Osteoblast (primary cell): ENCODE data around the gene FDPS. TPM values are rescaled to one million over a fixed set of nuclear protein-coding genes. Genes with fewer than 3 reads are reported as not detected.

Source experiments
- DNase-seq: peaks from one replicate; pipeline ENCODE4 v3.0.0; 2011; ENCODE audit warnings: low spot score, mixed read lengths; ENCODE audit not compliant: insufficient read length; ENCODE audit errors: missing footprints
- H2AFZ ChIP-seq: 2 replicates; pipeline ENCODE4 v1.6.0; 2011; ENCODE audit warnings: mild to moderate bottlenecking, low read length
- H3K27ac ChIP-seq: 2 replicates; pipeline ENCODE4 v1.5.1; 2011; ENCODE audit warnings: mild to moderate bottlenecking, low read depth, low read length, moderate library complexity
- H3K27me3 ChIP-seq: 2 replicates; pipeline ENCODE4 v1.6.0; 2012; ENCODE audit warnings: mild to moderate bottlenecking, control low read depth, inconsistent platforms, low read length, moderate library complexity; ENCODE audit not compliant: insufficient read depth
- H3K36me3 ChIP-seq: 2 replicates; pipeline ENCODE4 v1.5.1; 2011; ENCODE audit warnings: mild to moderate bottlenecking, low read length, control low read depth, moderate library complexity; ENCODE audit not compliant: insufficient read depth
- H3K4me1 ChIP-seq: 2 replicates; pipeline ENCODE4 v1.5.1; 2011; ENCODE audit warnings: mild to moderate bottlenecking, low read length, control low read depth, moderate library complexity; ENCODE audit not compliant: insufficient read depth
- H3K4me2 ChIP-seq: 2 replicates; pipeline ENCODE4 v1.6.0; 2011; ENCODE audit warnings: mild to moderate bottlenecking, low read length; ENCODE audit not compliant: insufficient read depth
- H3K4me3 ChIP-seq: fragments of 200-600 bp; sonication (generic); 3 replicates; pipeline ENCODE4 v1.5.1; 2012; ENCODE audit warnings: mild to moderate bottlenecking, low read length, inconsistent platforms; ENCODE audit not compliant: insufficient read depth
- H3K79me2 ChIP-seq: 2 replicates; pipeline ENCODE4 v1.6.0; 2012; ENCODE audit warnings: mild to moderate bottlenecking, low read length, control low read depth, inconsistent platforms; ENCODE audit not compliant: insufficient read depth
- H3K9me3 ChIP-seq: 2 replicates; pipeline ENCODE4 v1.5.1; 2011; ENCODE audit warnings: low read depth, low read length, control low read depth
- H4K20me1 ChIP-seq: 2 replicates; pipeline ENCODE4 v1.6.0; 2012; ENCODE audit warnings: mild to moderate bottlenecking, low read length, control low read depth; ENCODE audit not compliant: insufficient read depth
- total RNA-seq: library from RNA; depleted of rRNA; stranded (reverse); fragments of >200 nt; gene quantifications from 2 replicates; pipeline ENCODE4 v1.2.3, GENCODE V29; 2012
- TF ChIP-seq, protein P1 (sequence below): IDR thresholded peaks from 2 replicates; pipeline ENCODE4 v1.5.1; 2011; ENCODE audit warnings: mild to moderate bottlenecking, low read depth, low read length, moderate library complexity; ENCODE audit errors: extremely low read depth

Gene FDPS
- total RNA-seq, 1 donor, result 216 TPM

DNA sequence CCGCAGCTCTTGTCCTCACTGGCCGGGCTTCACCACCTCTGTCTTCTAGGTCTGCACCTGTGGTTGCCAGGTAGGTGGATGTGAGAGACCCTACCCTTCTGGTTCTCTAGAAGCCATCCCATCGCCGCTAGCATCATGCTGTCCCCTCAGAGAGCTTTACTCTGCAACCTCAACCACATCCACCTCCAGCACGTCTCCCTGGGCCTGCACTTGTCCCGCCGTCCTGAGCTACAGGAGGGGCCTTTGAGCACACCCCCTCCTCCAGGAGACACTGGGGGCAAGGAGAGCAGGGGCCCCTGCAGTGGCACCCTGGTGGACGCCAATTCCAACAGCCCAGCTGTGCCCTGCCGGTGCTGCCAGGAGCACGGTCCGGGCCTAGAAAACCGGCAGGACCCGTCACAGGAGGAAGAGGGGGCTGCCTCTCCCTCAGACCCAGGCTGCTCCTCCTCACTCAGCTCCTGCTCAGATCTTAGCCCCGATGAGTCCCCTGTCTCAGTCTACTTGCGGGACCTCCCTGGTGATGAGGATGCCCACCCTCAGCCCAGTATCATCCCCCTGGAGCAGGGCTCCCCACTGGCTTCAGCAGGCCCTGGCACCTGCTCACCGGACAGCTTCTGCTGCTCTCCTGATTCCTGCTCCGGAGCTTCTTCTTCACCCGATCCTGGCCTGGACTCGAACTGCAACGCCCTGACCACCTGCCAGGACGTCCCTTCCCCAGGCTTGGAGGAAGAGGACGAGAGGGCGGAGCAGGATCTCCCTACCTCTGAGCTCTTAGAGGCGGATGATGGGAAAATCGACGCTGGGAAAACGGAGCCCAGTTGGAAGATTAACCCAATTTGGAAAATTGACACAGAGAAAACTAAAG, 13.2 kb downstream of the FDPS start:
- H3K27ac ChIP-seq, result peak overlapping the region; percentile 72
- DNase-seq, result peak; percentile 84

DNA sequence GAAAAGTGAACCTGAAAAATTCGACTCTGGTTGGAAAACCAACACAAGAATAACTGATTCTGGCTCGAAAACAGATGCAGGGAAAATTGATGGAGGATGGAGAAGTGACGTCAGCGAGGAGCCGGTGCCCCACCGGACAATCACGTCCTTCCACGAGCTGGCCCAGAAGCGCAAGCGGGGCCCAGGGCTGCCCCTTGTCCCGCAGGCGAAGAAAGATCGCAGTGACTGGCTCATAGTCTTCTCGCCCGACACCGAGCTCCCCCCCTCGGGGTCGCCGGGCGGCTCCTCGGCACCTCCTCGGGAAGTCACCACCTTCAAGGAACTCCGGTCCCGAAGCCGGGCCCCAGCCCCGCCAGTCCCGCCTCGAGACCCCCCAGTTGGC, 13.9 kb downstream of the FDPS start:
- DNase-seq, result peak; percentile 81
- Histone ChIP-seq H2AFZ (peak overlapping the region; percentile 56), H3K9me3 (no peaks in the 10 kb centered on the region), H3K4me2 (peak overlapping the region; percentile 99), H3K36me3 (peaks cover 27% of the 10 kb centered on the region), H3K27me3 (no peaks in the 10 kb centered on the region), H3K4me1 (peaks cover 27% of the 10 kb centered on the region), H3K4me3 (peak overlapping the region; percentile 86), H3K79me2 (peaks cover 29% of the 10 kb centered on the region), H4K20me1 (peaks cover 27% of the 10 kb centered on the region), H3K27ac (peak overlapping the region; percentile 72)
- TF ChIP-seq, protein P1, sequence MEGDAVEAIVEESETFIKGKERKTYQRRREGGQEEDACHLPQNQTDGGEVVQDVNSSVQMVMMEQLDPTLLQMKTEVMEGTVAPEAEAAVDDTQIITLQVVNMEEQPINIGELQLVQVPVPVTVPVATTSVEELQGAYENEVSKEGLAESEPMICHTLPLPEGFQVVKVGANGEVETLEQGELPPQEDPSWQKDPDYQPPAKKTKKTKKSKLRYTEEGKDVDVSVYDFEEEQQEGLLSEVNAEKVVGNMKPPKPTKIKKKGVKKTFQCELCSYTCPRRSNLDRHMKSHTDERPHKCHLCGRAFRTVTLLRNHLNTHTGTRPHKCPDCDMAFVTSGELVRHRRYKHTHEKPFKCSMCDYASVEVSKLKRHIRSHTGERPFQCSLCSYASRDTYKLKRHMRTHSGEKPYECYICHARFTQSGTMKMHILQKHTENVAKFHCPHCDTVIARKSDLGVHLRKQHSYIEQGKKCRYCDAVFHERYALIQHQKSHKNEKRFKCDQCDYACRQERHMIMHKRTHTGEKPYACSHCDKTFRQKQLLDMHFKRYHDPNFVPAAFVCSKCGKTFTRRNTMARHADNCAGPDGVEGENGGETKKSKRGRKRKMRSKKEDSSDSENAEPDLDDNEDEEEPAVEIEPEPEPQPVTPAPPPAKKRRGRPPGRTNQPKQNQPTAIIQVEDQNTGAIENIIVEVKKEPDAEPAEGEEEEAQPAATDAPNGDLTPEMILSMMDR, result no peak

More for the DNA sequence above, 13.2 kb downstream of the FDPS start:
- H3K9me3 ChIP-seq, result no peaks in the 10 kb centered on the region
- peaks cover 27% of the 10 kb centered on the region for H4K20me1 ChIP-seq
- TF ChIP-seq, protein P1, result no peak
- peak overlapping the region; percentile 56 for H2AFZ ChIP-seq
- H3K36me3 ChIP-seq, result peaks cover 20% of the 10 kb centered on the region
- H3K4me1 ChIP-seq, result peaks cover 27% of the 10 kb centered on the region
- H3K4me2 ChIP-seq, result peak overlapping the region; percentile 99
- peak overlapping the region; percentile 86 for H3K4me3 ChIP-seq
- H3K27me3 ChIP-seq, result no peaks in the 10 kb centered on the region
- H3K79me2 ChIP-seq, result peaks cover 28% of the 10 kb centered on the region

DNA sequence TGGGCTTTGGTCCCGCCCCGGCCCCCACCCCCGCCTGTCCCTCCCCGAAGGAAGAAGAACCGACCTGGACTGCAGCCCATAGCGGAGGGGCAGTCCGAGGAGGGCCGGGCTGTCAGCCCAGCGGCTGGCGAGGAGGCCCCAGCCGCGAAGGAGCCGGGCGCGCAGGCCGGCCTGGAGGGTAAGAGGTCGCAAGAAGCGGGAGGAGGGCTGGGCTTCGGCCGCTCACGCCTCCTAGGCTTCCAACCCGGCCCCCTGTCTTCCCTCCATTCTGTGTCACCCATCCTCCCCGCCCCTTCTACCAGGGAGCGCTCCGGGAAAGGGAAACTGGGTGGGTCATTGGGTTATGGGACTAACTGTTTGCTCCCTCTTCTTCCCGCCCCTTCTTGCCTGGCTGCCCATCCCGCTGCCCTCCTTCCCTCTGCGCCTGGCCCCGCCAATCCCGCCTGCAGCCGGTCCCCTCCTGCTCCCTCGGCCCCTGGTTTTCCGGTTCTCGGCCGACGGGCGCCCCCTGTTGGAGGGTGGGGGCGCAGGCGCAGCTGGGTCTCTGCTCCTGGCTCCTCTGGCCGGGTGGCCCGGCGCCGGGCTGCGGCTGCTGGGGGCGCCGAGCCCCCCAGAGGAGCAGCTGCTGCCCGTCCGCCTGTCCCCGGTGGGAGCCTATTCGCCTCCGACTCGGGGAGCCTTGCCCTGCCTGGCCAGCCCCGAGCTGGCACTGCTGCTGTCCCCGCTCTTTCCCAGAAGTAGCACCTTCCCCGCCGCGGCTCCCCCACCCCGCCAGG, 14.5 kb downstream of the FDPS start:
- peak overlapping the region; percentile 23 for H2AFZ ChIP-seq
- TF ChIP-seq, protein P1, result peak; percentile 77
- no peaks in the 10 kb centered on the region for H3K27me3 ChIP-seq
- peak overlapping the region; percentile 72 for H3K27ac ChIP-seq
- peak; percentile 98 for DNase-seq
- H3K4me3 ChIP-seq, result peak overlapping the region; percentile 86
- peaks cover 27% of the 10 kb centered on the region for H4K20me1 ChIP-seq
- peaks cover 35% of the 10 kb centered on the region for H3K79me2 ChIP-seq
- H3K4me1 ChIP-seq, result peaks cover 27% of the 10 kb centered on the region
- peak overlapping the region; percentile 99 for H3K4me2 ChIP-seq
- peaks cover 28% of the 10 kb centered on the region for H3K36me3 ChIP-seq
- H3K9me3 ChIP-seq, result no peaks in the 10 kb centered on the region

DNA sequence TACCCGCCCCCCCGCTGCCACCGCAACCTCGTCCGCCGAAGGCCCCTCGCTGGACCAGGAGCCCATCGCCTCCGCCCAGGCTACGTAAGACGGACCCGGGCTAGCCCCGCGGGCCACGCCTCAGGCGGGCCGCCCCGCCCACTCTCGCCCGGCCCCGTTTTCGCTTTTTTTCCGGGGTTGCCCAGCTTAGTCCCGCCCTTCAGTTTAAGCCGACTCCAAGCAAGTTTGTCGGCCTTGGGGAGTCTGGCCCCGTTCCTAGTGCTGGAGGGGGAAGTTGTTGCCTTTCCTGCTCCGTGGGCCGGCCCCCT, 15.0 kb downstream of the FDPS start:
- TF ChIP-seq, protein P1, result no peak
- Histone ChIP-seq H3K4me1 (peaks cover 27% of the 10 kb centered on the region), H3K9me3 (no peaks in the 10 kb centered on the region), H3K36me3 (peaks cover 24% of the 10 kb centered on the region), H4K20me1 (peaks cover 27% of the 10 kb centered on the region), H2AFZ (peak overlapping the region; percentile 86), H3K4me3 (peak overlapping the region; percentile 86), H3K79me2 (peaks cover 35% of the 10 kb centered on the region), H3K27ac (peak overlapping the region; percentile 70), H3K4me2 (peak overlapping the region; percentile 99), H3K27me3 (no peaks in the 10 kb centered on the region)
- peak; percentile 97 for DNase-seq
